Measurements from ENCODE around the gene RFT1.

DNA sequence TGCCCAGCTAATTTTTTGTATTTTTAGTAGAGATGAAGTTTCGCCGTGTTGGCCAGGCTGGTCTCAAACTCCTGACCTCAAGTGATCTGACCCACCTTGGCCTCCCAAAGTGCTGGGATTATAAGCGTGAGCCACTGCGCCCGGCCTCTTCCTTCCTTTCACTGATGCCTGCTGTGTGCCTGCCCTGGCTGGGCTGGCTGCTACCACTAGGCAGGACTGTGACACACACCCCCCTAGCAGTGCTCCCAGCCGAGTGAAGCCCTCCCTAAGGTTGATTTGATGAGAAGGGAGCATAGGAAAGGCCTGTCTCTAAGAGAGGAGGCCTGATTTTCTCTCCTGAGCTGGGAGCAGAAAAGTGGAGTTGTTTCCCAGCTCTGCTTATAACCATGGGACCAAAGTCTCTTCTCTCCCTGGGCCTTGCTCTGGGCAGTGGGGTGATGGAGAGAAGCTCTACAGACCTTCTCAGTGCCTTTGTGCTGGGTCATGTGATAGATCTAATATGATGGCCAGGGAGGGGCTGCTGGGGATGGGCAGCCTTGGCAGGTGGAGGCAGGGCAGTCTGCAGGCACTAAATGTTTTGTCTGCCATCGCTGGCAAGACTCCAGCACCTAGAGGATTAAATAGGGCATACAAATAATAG, 64.3 kb downstream of the RFT1 start:
- TF ChIP-seq, protein P1, sequence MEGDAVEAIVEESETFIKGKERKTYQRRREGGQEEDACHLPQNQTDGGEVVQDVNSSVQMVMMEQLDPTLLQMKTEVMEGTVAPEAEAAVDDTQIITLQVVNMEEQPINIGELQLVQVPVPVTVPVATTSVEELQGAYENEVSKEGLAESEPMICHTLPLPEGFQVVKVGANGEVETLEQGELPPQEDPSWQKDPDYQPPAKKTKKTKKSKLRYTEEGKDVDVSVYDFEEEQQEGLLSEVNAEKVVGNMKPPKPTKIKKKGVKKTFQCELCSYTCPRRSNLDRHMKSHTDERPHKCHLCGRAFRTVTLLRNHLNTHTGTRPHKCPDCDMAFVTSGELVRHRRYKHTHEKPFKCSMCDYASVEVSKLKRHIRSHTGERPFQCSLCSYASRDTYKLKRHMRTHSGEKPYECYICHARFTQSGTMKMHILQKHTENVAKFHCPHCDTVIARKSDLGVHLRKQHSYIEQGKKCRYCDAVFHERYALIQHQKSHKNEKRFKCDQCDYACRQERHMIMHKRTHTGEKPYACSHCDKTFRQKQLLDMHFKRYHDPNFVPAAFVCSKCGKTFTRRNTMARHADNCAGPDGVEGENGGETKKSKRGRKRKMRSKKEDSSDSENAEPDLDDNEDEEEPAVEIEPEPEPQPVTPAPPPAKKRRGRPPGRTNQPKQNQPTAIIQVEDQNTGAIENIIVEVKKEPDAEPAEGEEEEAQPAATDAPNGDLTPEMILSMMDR (IDR thresholded peaks at IDR 0.05; ENCODE audit: low read depth, low read length), result no peak
- TF ChIP-seq EZH2phosphoT487 (IDR thresholded peaks at IDR 0.05; ENCODE audit: low read depth), result no peak

Measured in OCI-LY3 (cell line).